Kasumi-1 (cell line): ENCODE data around the gene ETDB.
"Not testable (repeated sequence)": the region's sequence is repeated elsewhere in the genome, so short reads cannot be mapped to it uniquely, and the experiment has no call there.

Experiments
- DNase-seq, 2 experiments: peaks; one replicate each; lab custom pipeline; 2025; lab: John Stamatoyannopoulos, UW

The ETDB gene

DNA sequence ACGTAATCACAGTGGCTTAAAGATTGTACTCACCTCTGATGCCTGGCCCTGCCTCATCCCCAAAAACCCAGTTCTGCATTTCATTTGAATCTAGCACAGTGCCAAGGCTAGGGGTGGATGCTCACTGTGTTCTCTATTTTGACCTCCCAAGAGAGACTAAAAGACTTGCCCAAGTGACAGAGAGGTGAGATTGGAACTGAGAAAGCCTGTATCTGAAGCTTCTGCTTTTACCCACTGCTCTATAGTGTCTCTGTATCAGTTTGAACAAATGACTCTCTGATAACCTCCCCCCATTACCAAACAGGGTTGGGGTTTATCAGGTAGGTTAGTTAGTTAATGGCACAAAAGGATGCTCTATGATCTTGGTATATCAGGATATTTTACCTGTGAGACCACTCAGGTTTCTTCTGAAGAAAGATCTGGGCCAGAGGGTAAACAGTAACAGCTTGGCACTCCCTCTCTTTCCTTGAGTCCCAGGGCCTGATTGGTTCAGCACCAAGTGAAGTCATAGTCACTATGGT lies at the start of gene ETDB:
Gene ETDB (minus strand): TSS at position 471 of the 521 bp plus-strand sequence. CDS start 1,265 bp downstream, outside the sequence.
- not testable (repeated sequence) for DNase-seq

DNA sequence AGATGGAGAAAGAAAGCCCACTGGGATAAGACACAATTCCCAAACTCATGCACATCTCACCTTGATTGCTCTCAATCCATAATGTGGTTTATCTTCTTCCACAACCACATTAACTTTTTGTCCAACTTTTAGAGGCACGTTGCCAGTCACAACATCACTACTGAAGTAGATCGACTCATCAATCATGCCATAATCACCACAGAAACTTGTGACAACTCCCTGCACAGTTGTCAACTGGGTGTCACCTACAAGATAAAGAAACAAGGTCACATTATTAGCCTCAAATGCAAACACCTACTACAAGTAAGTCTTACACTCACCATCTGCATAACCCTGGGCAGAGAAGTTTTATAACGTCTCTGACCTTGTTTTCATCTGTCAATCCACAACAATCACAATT lies 49.2 kb upstream of the ETDB start:
- not testable (repeated sequence) for DNase-seq

- DNase-seq: no peak
Observed at GRCh38 chrX:135168486-135168885, 48.2 kb upstream of the ETDB start.

DNA sequence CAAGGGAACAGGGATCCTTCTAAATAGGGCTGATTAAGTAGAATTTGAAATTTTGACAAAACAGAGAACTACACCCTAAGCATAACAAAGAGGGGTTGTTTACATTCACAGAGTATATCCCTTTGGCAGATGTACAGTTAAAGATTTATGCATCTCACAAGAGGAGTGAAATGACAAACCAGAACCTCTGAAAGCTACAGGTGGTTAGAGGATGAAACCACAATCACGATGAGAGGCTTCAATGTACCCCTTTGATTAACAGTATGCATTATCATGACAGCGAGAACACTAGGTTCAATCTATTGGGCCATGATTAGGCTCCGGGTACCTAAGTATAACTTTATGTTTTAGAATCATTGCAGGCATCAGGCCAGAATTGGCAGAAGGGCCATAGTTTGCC lies 34.4 kb upstream of the ETDB start:
- DNase-seq: not testable (repeated sequence)

- not testable (repeated sequence) for DNase-seq
Observed at GRCh38 chrX:135126145-135126544, 5.8 kb upstream of the ETDB start.

GRCh38 chrX:135116064-135116463 lies 4.3 kb downstream of the ETDB start:
- DNase-seq: not testable (repeated sequence)

- DNase-seq: no peak
Observed at GRCh38 chrX:135114392-135114791, 5.9 kb downstream of the ETDB start.

DNA sequence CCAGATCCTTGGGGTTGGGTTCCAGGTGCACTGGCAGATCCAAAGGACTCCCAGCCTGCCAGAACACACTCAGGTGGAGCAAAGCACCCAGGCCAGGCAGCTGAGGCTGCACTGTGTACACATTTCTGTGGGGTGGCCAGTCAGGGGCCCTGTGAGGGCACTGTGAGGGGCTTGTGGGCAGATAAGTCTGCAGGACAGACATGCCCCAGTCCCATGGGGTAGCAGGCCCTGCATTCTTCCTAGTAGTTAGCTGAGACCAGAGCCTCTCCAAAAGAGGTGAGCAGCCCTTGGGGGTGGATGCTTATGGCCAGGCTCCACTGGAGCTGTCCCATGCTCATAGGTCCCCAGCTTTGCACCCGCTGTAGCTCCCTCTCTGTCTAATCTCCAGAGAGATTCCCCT lies 7.6 kb downstream of the ETDB start:
- DNase-seq: no peak

- peak; percentile 8 to 49 for DNase-seq
Observed at GRCh38 chrX:135112096-135112729, 8.1 kb downstream of the ETDB start.

DNA sequence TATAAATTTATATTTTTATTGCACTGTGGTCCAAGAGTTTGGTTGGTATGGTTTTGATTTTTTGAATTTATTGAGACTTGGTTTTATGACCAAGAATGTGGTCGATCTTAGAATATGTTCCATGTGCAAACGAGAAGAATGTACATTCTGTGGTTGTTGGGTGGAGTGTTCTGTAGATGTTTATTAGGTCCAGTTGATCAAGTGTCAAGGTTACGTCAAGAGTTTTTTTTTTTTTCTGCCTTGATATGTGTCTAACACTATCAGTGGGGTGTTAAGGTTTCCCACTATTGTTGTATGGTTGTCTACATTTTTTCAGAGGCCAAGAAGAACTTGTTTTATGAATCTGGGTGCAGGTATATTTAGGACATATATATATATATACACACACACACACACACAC lies 10.8 kb downstream of the ETDB start:
- no peak for DNase-seq

GRCh38 chrX:135099493-135099783 lies 20.9 kb downstream of the ETDB start:
- no peak for DNase-seq

DNA sequence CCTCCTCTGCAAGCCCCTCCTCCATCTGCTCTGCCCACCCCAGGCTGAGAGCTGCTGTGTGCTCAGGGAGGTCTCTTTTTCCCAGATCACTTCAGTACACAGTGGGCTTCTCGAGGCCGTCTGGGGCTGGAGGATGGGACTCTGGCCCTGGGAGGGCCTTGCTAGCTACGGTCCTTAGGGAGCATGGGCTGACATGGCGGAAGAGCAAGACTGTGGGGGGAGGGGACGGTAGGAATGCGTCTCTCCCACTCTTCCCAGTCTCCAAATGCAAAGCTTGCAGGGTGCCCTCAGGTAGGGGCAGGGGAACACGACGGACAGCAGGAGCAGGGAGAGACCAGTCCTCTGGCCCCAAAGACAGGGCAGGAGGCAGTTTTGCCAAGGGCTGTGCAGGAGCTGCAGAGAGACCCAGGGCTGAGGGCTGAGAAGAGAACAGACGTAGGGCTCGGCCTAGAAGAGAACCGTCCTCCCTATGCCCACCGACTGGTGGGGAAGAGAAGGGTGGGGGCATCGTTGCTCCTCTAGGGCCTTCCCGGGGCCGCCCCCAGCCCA lies 23.1 kb downstream of the ETDB start:
- not testable (repeated sequence) for DNase-seq

GRCh38 chrX:135095715-135096114 lies 24.6 kb downstream of the ETDB start:
- DNase-seq: no peak

DNA sequence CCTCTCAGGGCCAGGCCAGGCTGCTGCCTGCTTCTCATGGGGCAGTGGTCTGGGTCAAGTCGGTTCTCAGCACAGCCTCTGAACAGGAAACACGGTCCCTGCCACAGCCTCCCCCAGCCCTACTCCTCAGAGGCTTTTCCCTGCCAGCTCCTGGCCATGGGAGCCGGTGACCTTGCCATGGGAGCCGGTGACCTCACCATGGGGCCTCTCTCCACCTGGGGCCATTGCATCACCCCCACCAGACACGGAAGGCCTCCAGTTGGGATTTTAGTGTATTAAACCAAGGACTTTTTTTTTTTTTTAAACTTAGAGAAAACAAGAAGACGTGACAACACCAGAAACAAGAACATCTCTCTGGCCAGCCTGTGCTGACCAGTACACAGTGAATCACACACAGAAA lies 25.6 kb downstream of the ETDB start:
- no peak for DNase-seq

DNA sequence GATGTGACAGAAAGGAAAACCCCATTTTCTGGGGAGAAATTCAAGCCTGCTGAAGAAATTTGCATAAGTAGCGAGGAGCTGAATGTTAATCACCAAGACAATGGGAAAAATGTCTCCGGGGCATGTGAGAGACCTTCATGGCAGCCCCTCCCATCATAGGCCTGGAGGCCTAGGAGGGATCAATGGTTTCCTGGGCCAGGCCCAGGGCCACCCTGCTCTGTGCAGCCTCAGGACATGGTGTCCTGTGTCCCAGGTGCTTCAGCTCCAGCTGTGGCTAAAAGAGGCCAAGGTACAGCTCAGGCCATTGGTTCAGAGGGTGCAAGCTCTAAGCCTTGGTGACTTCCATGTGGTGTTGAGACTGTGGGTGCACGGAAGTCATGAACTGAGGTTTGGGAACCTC lies 31.2 kb downstream of the ETDB start:
- DNase-seq: no peak

GRCh38 chrX:135087867-135088266 lies 32.5 kb downstream of the ETDB start:
- DNase-seq: no peak

GRCh38 chrX:135086197-135086854 lies 34.0 kb downstream of the ETDB start:
- peak; percentile 23 to 53 for DNase-seq

DNA sequence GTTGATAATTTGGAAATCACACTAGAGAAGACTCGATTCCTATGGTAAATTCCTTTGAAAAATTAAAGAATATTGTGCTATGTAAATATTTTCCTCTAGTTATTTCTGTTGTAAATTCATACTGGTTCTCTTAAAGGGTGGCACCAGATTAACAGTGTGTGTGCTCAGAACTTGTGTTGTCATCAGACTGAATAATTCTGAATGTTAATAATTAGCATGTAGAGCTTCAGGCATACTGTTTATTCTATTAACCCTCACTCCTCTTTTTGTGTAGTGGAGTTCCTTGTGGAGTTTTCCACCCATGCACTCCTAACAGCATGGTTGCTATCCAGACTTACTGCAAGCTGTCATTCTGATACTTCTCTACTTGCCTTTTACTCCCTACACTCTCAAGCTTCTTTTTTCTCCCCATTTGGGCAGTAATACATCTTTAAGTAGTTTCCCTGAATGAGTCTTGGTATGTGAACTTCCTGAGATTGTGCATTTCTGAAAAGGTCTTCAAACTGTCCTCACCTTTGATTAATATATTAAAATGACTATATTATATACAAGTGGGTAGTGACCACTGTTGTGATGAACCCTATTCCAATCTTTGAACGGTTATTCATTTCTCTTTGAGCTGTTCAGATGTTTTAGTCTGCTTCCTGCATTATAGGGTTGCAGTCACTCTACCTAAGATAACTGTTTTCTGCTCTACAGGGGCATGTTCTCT lies 38.5 kb downstream of the ETDB start:
- no peak for DNase-seq
